HK-2 (cell line): ENCODE data around the gene TRRAP.
A peak's percentile ranks its signal among the peaks of the same experiment; 100 is the strongest.

Experiments used
- DNase-seq: peaks from one replicate; pipeline ENCODE4 v3.0.0-alpha.2; 2018; ENCODE audit not compliant: unreplicated experiment

TRRAP gene

GRCh38 chr7:98988641-98989040 is 110.3 kb downstream of the TRRAP start:
- DNase-seq = no peak

- DNase-seq = no peak
These were observed 112.0 kb downstream of the TRRAP start for GRCh38 chr7:98990356-98990755.

GRCh38 chr7:98991141-98991540 is 112.8 kb downstream of the TRRAP start:
- no peak for DNase-seq

GRCh38 chr7:98992076-98992475 is 113.7 kb downstream of the TRRAP start:
- DNase-seq = no peak

GRCh38 chr7:98993024-98993897 is 114.9 kb downstream of the TRRAP start:
- no peak for DNase-seq

GRCh38 chr7:98994046-98994944 is 116.0 kb downstream of the TRRAP start:
- no peak for DNase-seq

GRCh38 chr7:98995111-98995510 is 116.8 kb downstream of the TRRAP start:
- no peak for DNase-seq

GRCh38 chr7:98995523-98996149 is 117.3 kb downstream of the TRRAP start:
- DNase-seq = no peak

- DNase-seq = no peak
These were observed 117.8 kb downstream of the TRRAP start for GRCh38 chr7:98996150-98996552.

- DNase-seq = no peak
These were observed 119.5 kb downstream of the TRRAP start for GRCh38 chr7:98997846-98998245.

GRCh38 chr7:98998821-98999725 is 120.7 kb downstream of the TRRAP start:
- DNase-seq = no peak

GRCh38 chr7:99000196-99000903 is 122.0 kb downstream of the TRRAP start:
- peak; percentile 32 for DNase-seq

GRCh38 chr7:99000904-99001465 is 122.7 kb downstream of the TRRAP start:
- DNase-seq = peak; percentile 54

GRCh38 chr7:99001482-99002147 is 123.3 kb downstream of the TRRAP start:
- DNase-seq = peak; percentile 45

- no peak for DNase-seq
These were observed 124.0 kb downstream of the TRRAP start for GRCh38 chr7:99002148-99002826.

GRCh38 chr7:99002827-99003212 is 124.5 kb downstream of the TRRAP start:
- no peak for DNase-seq

- no peak for DNase-seq
These were observed 125.1 kb downstream of the TRRAP start for GRCh38 chr7:99003419-99003818.

- no peak for DNase-seq
These were observed 125.9 kb downstream of the TRRAP start for GRCh38 chr7:99004216-99004615.
